Midbrain (tissue), 1 donor: Measurements from ENCODE around the gene MKRN3.
A peak's percentile ranks its signal among the peaks of the same experiment; 100 is the strongest.

ENCODE experiments used
- DNase-seq: peaks from one replicate; lab custom pipeline; 2025; lab: John Stamatoyannopoulos, UW

MKRN3 gene

DNA sequence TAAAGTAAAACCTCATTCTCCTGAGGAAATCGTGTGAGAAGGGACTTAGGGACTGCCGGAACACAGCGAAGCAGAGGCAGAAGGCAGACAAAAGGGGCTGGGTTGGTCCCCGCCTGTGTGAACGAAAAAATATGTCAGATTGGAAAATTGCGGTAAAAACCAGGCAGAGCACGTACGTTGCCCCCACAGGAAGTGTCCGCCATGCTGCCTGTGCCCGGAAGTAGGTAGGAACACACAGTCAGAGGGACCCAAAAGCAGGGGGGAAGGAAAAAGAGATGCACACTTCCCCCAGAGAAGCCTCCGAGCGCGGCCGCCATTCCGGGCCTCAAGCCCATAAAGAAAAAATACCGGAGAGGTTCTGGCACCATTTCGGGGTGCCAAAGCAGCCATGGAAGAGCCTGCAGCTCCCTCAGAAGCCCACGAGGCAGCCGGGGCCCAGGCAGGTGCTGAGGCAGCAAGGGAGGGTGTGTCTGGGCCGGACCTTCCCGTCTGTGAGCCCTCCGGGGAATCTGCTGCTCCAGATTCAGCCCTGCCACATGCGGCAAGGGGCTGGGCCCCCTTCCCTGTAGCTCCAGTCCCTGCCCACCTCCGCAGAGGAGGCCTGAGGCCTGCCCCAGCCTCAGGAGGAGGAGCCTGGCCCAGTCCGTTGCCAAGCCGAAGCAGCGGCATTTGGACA, at the start of gene MKRN3:
MKRN3 (plus strand) TSS at position 280 of the 676 bp plus-strand sequence; CDS start at position 389, 109 bp downstream.
- peak; percentile 72 for DNase-seq

DNA sequence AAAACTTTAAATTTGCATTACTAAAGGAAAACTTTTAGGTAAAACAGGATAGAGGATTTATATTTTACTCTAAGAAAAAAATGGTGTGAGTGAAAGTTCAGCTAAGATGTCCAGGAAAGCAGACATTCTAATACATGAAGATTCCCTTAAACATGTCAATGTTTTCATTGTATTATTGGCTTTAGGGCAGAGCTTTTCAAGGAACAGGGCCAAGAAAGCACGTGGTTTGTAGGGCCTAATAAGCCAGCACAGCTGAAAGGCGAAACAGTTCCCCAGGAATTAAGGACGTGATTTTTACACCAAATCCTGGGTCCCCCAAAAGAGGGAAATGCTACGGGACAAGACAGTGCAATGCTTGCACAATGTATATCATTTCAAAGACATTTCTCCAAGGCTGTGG, 48.6 kb upstream of the MKRN3 start:
- peak; percentile 10 for DNase-seq

DNA sequence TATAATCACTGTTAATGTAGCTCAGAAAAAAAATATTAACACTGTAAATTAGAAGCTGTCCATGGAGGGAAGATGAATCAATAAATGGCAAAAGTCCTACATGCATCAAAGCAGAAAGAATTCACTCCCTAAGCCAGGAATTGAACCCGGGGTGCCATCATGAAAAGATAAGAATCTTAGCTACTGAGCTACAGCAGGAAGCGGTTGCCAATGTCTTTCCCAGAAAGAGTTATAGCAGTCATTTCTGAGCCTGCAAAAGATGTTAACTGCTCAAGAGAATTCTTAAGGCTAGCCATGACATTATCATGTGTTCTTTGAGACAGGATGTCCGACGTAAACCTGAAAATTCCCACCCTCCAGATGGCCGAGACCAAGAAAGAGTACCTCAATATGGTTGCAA, 47.4 kb upstream of the MKRN3 start:
- DNase-seq: no peak

- DNase-seq: no peak
Measured at GRCh38 chr15:23524816-23525215, 40.7 kb upstream of the MKRN3 start.

GRCh38 chr15:23529891-23530290, 35.6 kb upstream of the MKRN3 start:
- no peak for DNase-seq

- peak; percentile 49 for DNase-seq
Measured at GRCh38 chr15:23532024-23532423, 33.5 kb upstream of the MKRN3 start.

DNA sequence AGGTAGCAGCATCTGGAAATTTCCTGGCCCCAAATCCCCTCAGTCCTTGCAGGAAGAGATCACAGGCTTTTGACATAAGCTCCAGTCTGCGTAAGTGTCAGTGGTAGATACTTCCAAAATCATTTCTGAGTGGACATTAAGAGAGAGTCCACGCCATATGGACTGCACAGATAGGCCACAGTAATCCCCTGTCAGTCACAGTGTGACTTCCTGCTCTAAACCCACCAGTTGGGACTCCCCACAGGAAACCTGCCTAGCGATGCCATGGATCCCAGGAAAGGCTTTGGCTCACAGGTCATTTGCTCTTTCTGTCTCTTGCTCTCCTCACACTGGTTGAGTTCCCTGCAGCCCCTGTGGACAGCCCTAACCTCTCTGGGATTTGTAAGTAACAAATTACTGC, 28.8 kb upstream of the MKRN3 start:
- DNase-seq: no peak

GRCh38 chr15:23538648-23539047, 26.8 kb upstream of the MKRN3 start:
- DNase-seq: no peak

- DNase-seq: no peak
Measured at GRCh38 chr15:23539892-23540291, 25.6 kb upstream of the MKRN3 start.

DNA sequence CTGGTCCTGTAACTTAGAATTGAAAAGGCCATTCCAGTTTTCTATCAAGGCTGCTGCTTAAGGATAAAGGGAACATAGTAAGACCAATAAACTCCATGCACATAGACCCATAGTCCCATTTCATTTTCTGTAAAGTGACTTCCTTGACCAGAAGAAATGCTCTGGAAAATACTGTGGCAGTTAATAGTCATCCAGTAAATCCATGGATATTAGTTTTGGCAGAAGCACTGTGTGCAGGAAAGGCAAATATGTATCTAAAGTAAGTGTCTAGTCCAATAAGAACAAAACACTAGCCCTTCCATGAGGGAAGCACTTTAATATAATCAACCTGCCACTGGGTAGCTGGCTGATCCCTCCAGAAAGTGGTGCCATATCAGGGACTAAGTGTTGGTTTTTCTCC, 19.3 kb upstream of the MKRN3 start:
- DNase-seq: no peak

DNA sequence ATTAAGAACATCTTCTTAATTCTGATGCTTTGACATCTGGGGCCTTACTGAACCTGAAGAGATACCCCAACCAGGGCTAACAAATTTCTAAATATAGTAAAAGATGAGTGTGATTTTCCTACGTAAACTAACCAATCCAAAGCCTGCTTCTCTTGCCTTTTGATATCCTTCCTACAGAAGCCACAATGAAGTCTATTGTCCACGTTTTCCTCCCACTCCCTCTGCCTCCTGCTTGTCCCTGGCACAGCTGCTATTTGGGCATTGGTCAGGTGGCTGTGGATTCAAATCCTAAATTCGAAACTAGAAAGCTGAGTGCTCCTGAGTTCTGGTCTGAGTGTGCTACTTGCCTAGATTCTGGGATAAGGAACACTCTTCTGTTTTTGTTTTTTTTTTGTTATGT, 17.4 kb upstream of the MKRN3 start:
- peak; percentile 5 for DNase-seq

DNA sequence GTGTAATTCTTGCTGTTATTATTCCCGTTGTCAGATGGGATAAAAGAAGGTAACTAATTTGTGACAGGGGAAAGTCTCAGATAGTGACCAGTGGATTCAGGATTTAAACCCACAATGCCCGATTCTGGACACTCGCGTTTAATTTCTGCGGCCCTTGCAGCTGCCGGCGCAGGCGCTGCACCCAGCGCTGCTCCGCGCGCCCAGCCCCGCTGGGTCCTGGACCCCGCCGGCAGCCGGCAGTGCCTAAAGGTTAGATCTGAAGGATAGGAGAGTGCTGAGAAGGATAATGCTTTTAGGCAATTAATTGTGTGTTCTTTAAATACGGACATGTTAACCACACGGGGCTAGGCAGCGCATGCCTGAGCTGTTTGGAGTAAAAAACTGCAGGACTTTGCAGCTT, 3.6 kb upstream of the MKRN3 start:
- DNase-seq: no peak

DNA sequence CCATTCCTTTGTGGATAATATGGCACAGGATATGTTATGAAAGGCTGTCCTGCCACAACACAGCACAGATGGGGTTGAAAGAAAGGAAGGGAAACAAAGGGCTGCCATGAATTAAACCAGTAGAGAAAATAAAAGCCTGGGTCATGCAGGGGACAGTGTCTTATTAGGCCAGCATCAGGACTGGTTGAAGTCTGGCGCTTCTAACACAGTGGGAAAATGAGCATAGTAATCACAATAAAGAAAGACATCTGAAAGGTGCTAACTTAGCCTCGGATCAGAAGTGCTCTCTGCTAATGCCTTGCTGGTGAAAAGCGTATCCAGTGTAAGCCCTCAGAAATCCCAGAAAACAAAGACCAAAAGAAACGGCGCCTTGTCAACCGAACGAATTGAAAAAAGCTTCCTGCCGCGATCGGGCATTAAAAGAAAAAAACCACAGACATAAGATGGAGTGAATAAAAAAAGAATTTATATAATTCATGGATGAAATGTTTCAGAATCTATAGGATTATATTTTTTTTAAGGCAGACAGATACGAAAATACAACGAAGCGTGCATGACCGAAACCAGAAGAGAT, 566 bp upstream of the MKRN3 start:
- DNase-seq: no peak

DNA sequence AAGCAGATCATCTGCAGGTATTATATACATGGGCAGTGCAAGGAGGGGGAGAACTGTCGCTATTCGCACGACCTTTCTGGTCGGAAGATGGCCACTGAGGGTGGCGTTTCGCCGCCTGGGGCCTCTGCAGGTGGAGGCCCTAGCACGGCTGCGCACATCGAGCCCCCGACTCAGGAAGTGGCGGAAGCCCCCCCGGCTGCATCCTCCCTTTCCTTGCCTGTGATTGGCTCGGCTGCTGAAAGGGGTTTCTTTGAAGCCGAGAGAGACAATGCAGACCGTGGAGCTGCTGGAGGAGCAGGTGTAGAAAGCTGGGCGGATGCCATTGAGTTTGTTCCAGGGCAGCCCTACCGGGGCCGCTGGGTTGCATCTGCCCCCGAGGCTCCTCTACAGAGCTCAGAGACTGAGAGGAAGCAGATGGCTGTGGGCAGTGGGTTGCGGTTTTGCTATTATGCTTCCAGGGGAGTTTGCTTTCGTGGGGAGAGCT, 639 bp downstream of the MKRN3 start:
- DNase-seq: peak; percentile 41

DNA sequence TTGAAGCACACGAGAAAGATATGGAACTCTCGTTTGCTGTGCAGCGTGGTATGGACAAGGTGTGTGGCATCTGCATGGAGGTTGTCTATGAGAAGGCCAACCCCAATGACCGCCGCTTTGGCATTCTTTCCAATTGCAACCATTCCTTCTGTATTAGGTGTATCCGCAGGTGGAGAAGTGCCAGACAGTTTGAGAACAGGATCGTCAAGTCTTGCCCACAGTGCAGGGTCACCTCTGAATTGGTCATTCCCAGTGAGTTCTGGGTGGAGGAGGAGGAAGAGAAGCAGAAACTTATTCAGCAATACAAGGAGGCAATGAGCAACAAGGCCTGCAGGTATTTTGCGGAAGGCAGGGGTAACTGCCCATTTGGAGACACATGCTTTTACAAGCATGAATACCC, 1.2 kb downstream of the MKRN3 start:
- DNase-seq: no peak

DNA sequence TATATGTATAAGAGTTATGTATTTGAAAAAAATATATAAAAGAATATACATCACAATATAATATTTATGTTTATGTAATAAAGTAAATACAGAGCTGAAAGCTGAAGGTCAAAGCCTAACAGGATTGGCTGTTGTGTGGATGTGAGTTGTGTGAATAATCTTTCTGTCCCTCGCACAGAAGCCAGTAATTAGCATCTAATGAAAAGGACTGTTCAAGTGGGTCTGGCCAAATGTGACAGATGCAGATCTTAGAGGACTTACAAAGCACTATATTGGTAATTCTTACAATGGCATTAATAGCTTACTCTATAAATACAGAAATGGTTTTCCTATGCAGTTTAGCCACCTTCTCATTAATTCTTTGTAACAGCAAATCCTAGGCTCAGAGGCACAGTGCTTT, 2.4 kb downstream of the MKRN3 start:
- peak; percentile 63 for DNase-seq

DNA sequence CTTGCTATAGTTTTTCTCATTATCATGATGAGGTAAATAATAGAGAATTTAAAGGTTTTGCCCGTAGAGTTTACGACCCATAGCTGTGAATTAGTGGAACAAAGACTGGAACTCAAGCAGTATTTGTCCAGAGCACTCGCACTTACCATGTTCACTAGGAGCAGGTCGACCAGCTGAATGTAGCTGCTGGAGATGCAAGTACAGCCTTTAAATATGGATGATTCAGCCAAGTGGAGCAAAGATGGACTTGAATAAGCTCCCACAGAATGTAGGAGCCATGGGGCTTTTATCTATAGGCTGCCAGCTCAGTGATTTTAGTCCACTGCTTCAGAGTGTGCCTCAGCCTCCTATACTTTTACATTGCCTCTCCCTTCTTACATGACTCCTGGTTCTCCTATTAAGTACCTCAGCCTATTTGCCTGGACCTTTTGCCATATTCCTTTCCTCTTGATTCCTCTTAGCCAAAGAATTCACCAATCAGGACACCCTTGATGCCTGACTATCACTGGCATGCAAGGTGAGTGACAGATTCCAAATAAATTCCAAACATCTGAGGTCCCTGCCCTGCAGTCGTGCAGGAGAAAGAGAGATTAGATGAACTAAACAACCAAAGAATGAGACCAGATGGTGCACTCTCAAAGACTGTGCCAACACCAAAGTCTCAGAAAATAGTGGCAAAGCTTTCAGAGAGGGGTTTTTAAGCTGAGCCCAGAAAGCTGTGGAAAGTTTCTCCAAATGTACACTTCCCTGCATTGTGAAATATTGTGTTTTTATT, 3.9 kb downstream of the MKRN3 start:
- DNase-seq: no peak

DNA sequence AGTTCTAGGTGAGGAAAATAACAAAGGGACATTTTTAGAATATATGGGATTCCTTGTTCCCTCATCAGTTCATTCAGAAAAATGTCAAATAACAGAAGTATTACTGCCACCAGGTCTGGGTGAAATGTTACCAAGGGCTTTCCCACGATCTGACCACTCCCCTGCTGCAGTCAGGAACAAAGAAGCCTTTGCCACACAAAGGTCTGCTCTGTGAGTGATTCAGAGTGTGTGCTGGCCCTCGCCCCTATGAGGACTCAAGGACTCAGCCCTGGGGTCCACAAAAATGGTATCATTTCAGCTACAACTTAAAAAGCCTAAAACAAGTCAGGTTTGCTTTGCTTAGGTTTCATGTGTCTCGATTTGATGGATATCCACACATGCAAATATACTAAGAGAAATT, 5.0 kb downstream of the MKRN3 start:
- DNase-seq: peak; percentile 15

GRCh38 chr15:23572844-23573243, 7.4 kb downstream of the MKRN3 start:
- no peak for DNase-seq

GRCh38 chr15:23574742-23575141, 9.3 kb downstream of the MKRN3 start:
- DNase-seq: no peak

DNA sequence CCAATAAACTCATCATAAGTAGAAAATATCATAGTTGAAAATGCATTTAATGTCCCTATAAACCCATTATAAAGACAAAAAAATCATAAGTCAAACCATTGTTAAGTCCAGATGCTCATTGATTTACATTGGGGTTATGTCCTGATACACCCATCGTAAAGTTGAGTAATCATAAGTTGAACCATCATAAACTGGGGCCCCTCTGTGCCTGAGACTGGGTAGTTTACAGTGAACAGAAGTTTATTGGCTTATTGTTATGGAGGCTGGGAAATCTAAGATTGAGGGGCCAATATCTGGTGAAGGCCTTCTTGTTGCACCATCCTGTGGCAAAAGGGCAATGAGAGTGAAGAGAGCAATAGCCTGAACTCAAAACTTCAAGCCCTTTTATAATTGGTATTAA, 10.6 kb downstream of the MKRN3 start:
- DNase-seq: no peak

- DNase-seq: no peak
Measured at GRCh38 chr15:23578521-23579150, 13.2 kb downstream of the MKRN3 start.

GRCh38 chr15:23588268-23588667, 22.8 kb downstream of the MKRN3 start:
- no peak for DNase-seq
